ENCODE data around the gene PLEKHA5. TPM values are rescaled to one million over a fixed set of nuclear protein-coding genes. Genes with fewer than 3 reads are reported as not detected.

PLEKHA5 gene
- total and polyA plus RNA-seq, 3 donors from 2014 or later = 22.4 to 37.5 (median 34.8) TPM

DNA sequence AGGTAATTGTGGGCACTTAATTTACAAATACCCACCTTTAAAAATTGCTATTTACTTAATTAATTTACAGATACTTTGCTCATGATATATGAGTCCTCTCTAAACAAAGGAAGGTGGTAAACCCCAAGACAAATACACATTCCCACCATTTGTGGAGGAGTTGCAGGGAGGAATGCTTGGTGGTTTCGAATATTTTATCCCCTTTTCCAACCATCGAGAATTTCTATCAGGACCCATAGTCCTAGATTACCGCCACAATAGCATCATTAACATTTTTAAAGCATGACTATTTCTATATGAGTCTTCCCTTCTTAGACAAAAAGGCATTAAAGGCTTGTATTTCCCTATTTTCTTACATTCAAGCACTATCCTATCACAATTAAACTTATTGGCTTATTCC, 34.2 kb upstream of the PLEKHA5 start:
- no peaks in the 10 kb centered on the region for H3K4me1 ChIP-seq
- 94 to 96% methylated on average over 3 of the region's 3 CpGs for WGBS, 2 donors
- no peaks in the 10 kb centered on the region for H3K36me3 ChIP-seq (ENCODE audit: low read depth, missing control alignments)
- no peaks in the 10 kb centered on the region for H3K9me3 ChIP-seq
- intact Hi-C loops (cut with DNase I; ENCODE audit: low total_unique reads) = no loop called here
- DNase-seq = no peak
- no peak for TF ChIP-seq POLR2A (IDR thresholded peaks at IDR 0.05)
- TF ChIP-seq, protein P1, sequence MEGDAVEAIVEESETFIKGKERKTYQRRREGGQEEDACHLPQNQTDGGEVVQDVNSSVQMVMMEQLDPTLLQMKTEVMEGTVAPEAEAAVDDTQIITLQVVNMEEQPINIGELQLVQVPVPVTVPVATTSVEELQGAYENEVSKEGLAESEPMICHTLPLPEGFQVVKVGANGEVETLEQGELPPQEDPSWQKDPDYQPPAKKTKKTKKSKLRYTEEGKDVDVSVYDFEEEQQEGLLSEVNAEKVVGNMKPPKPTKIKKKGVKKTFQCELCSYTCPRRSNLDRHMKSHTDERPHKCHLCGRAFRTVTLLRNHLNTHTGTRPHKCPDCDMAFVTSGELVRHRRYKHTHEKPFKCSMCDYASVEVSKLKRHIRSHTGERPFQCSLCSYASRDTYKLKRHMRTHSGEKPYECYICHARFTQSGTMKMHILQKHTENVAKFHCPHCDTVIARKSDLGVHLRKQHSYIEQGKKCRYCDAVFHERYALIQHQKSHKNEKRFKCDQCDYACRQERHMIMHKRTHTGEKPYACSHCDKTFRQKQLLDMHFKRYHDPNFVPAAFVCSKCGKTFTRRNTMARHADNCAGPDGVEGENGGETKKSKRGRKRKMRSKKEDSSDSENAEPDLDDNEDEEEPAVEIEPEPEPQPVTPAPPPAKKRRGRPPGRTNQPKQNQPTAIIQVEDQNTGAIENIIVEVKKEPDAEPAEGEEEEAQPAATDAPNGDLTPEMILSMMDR (IDR thresholded peaks at IDR 0.05) = no peak
- no peak overlapping the region for H3K4me3 ChIP-seq
- no peak overlapping the region for H3K27ac ChIP-seq
- H3K27me3 ChIP-seq = no peaks in the 10 kb centered on the region

DNA sequence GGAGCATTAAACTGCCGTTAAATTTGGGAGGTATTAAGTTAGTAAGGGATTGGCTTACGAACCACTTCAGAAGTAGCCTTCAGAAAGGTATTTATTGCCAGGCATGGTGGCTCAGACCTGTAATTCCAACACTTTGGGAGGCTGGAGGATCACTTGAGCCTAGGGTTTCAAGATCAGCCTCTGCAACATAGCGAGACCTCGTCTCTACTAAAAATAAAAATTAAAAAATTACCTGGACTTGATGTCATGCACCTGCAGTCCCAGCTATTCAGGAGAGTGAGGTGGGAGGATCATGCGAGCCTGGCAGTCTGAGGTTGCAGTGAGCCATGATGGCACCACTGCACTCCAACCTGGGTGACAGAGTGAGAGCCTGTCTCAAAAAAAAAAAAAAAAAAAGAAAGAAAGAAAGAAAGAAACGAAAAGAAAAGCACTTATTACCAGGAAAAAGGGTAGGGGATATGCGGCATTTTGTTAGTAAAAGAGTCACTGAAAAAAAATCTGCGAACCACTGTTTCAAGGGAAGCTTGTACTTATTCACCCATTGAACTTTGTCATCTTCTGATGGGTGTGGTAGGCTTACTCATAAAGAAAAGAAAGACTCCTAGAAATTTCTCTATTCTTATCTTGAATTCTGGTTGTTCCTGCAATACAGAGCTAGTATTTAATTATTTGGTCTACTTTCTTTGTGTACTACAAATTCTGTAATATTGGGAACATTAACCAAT, 33.6 kb upstream of the PLEKHA5 start:
- intact Hi-C loops (cut with DNase I; ENCODE audit: low total_unique reads) = no loop called here
- no peaks in the 10 kb centered on the region for H3K36me3 ChIP-seq (ENCODE audit: low read depth, missing control alignments)
- no peak for DNase-seq
- H3K27ac ChIP-seq = no peak overlapping the region
- H3K4me1 ChIP-seq = no peaks in the 10 kb centered on the region
- no peaks in the 10 kb centered on the region for H3K9me3 ChIP-seq
- 85 to 91% methylated on average over 8 of the region's 8 CpGs for WGBS, 2 donors
- no peaks in the 10 kb centered on the region for H3K27me3 ChIP-seq
- no peak overlapping the region for H3K4me3 ChIP-seq
- no peak for TF ChIP-seq POLR2A (IDR thresholded peaks at IDR 0.05)
- TF ChIP-seq, protein P1 (IDR thresholded peaks at IDR 0.05) = no peak

- Histone ChIP-seq H3K27ac (no peak overlapping the region), H3K36me3 (ENCODE audit: low read depth, missing control alignments) (no peaks in the 10 kb centered on the region), H3K4me3 (no peak overlapping the region), H3K9me3 (no peaks in the 10 kb centered on the region), H3K4me1 (no peaks in the 10 kb centered on the region), H3K27me3 (no peaks in the 10 kb centered on the region)
- TF ChIP-seq, protein P1 (IDR thresholded peaks at IDR 0.05) = no peak
- no peak for TF ChIP-seq POLR2A (IDR thresholded peaks at IDR 0.05)
- intact Hi-C loops (cut with DNase I; ENCODE audit: low total_unique reads) = no loop called here
- DNase-seq = no peak
- WGBS, 2 donors = 84 to 100% methylated on average over 3 of the region's 3 CpGs
Observed at GRCh38 chr12:19105463-19105862, 24.1 kb upstream of the PLEKHA5 start.

- DNase-seq = no peak
- Histone ChIP-seq H3K36me3 (ENCODE audit: low read depth, missing control alignments) (no peaks in the 10 kb centered on the region), H3K9me3 (no peaks in the 10 kb centered on the region), H3K27ac (no peak overlapping the region), H3K27me3 (no peaks in the 10 kb centered on the region), H3K4me1 (no peaks in the 10 kb centered on the region), H3K4me3 (no peak overlapping the region)
- 49 to 76% methylated on average over 18 to 24 of the region's 24 CpGs for WGBS, 2 donors
- intact Hi-C loops (cut with DNase I; ENCODE audit: low total_unique reads) = no loop called here
- TF ChIP-seq POLR2A (IDR thresholded peaks at IDR 0.05) = no peak
- TF ChIP-seq, protein P1 (IDR thresholded peaks at IDR 0.05) = no peak
Observed at GRCh38 chr12:19107750-19108149, 21.8 kb upstream of the PLEKHA5 start.

All from testis (tissue), 3 donors.